GM12874 (cell line): ENCODE results near the gene SGCA.

Experiments
- TF ChIP-seq, protein P1 (sequence below): IDR thresholded peaks from 2 replicates; pipeline ENCODE4 v1.5.1; 2011; ENCODE audit warnings: low read depth, mild to moderate bottlenecking, control low read depth, low read length, moderate library complexity; ENCODE audit not compliant: insufficient read depth

The SGCA gene

DNA sequence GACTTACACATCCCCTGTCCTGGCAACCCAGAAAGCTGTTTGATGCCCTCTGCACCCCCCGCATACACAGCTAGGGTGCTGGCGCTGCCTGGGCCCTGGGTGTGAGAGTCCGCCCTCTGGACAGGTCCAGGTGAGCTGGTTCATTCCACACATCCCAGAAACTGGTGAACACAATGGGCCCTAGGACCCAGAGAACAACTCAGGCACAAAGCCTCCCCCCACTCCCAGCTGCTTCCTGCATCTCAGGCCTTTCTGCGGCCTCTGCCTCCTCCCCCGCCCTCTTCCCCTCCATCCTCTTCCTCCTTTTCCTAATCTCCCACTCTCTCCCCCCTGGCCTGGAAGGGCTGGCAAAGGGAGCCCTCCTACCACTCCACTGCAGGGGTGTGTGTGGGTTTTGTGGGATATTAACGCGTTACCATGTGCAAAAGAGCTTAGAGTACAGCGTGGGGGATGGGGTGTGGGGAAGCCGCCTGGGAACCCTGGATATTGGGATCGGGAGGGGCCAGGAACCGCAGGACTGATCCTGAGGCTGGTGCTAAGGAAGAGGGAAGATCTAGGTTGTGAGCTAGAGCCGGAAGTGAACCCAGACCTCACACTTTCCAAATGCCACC is 13.8 kb upstream of the SGCA start:
- TF ChIP-seq, protein P1, sequence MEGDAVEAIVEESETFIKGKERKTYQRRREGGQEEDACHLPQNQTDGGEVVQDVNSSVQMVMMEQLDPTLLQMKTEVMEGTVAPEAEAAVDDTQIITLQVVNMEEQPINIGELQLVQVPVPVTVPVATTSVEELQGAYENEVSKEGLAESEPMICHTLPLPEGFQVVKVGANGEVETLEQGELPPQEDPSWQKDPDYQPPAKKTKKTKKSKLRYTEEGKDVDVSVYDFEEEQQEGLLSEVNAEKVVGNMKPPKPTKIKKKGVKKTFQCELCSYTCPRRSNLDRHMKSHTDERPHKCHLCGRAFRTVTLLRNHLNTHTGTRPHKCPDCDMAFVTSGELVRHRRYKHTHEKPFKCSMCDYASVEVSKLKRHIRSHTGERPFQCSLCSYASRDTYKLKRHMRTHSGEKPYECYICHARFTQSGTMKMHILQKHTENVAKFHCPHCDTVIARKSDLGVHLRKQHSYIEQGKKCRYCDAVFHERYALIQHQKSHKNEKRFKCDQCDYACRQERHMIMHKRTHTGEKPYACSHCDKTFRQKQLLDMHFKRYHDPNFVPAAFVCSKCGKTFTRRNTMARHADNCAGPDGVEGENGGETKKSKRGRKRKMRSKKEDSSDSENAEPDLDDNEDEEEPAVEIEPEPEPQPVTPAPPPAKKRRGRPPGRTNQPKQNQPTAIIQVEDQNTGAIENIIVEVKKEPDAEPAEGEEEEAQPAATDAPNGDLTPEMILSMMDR, result no peak

DNA sequence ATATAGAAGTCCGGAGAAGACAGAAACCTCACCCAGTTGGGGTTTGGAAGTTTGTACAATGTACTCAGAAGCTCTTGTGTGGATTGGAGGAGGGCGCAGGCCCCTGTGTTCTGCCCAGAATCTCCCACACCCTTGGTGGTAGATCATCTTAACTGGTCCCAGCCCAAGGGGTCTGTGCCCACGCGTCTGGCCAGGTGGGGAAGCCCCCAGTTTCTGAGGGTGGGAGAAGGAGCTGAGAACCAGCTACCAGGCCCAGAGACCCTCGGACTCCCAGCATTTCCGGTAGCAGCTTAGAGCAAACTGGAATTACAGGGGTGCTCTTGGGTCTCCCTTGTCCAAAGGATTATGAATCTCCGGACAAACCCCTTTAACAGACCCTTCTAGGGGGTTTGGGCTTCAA is 13.1 kb upstream of the SGCA start:
- TF ChIP-seq, protein P1, result no peak

DNA sequence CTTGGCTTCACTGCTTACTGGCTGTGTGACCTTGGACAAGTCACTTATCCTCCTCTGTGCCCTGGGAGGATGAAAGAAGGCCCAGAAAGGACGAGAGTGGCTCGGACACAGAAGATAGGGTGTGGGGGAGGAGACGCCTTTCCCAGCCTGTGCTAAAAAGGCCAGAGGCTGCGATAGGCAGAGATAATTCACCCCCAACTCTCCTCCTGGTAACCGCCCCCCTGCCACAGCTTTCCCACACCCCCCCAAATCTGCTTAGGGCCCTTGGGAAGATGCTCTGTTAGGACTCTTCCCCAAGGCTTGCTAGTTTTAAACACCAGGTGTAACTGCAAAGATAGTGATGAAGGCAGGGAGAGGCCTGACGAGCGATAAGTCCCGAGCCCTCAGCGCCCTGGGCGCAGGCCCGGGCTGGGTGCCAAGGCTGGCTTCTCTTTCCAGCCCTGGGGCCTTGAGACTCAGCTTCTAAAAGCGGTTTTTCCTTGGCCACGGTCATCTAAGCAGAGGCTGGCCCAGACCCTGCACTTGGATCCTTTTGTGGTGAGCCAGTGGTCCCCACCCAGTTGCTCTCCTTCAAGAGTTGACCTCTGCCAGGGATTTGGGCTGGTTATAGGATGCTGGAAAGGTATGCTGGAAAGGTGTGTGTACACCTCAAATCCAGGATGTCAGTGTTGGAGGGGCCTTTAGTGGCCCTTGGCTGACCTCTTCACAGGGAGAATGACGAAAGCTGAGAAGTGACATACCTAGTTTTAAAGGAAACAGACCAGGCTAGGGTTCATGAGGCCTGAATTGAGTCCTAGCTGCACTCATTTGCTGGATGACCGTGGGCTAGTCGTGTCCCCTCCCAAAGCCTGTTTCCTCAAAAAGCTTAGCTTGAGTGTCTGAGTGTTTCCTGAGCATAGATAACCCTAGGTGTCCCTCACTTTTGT is 11.9 kb upstream of the SGCA start:
- TF ChIP-seq, protein P1, result no peak

DNA sequence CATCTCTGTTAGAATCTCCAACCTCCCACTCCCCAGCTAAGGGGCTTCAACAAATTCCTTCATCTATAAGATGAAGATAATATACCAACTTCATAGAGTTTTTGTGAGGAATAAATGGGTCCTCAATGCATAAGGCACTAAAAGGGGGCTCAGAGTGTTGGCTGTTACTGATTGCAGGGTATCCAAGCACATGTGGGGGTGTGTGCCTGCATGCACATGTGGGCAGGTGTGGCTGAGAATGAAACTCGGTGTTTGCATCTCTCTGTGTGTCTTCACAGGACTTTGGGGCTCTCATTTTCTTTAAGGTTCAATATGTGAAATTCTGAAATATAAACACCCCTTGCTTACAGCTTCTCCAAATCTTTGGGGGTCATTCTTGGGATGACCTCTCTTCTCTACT is 11.2 kb upstream of the SGCA start:
- TF ChIP-seq, protein P1, result no peak

DNA sequence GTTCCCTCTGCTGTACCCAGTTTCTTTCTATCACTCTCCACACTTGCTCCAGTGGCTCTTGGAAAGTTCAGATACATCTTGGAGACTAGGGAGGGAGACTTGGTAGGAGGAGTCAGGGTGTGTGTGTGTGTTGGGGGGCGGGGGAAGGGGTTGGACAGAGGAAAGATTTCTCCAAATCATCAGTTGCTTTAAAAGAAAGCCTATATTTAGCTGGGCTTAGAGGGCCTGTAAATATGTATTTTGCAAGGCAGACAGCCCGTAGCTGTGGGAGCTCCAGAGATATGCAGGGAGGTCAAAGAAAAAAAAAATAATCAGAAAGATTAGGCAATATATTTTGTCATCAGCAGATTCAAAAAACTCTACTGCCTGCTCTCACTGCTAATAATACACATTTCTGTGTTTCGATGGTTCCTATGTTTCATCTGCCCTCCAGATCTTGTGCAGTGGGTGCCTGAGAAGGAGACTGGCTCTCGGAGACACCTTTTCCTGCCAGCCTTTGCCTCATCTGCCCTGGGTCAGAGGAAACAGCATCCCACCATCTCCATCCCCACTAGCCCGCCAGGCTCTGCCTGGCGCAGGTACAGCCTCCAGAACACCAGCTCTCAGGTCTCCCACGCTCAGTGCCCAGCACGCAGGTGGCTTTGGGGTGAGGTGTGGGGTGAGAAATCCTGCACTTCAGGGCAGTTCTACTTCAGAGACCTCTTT is 10.5 kb upstream of the SGCA start:
- TF ChIP-seq, protein P1, result no peak

GRCh38 chr17:50157891-50158290 is 7.9 kb upstream of the SGCA start:
- TF ChIP-seq, protein P1, result no peak
